ENCODE data around the gene EIF5A. TPM values are rescaled to one million over a fixed set of nuclear protein-coding genes. Genes with fewer than 3 reads are reported as not detected.

Gene EIF5A
- polyA plus RNA-seq, 1 donor (not counting 4 experiments of a cell fraction or from before 2014, with no cell fraction given): 948 TPM

- Histone ChIP-seq H3K4me2 (ENCODE audit: control insufficient read depth, extremely low read depth, insufficient read depth, low read depth, low read length) (peak overlapping the region; percentile 20), H3K4me1 (ENCODE audit: control insufficient read depth, extremely low read depth, insufficient read depth, low read length) (peaks cover 23% of the 10 kb centered on the region), H3K9ac (ENCODE audit: control insufficient read depth, extremely low read depth, insufficient read depth, low read length) (no peak overlapping the region), H3K79me2 (ENCODE audit: control insufficient read depth, insufficient read depth, low read length) (no peaks in the 10 kb centered on the region), H4K20me1 (ENCODE audit: control insufficient read depth, extremely low read depth, insufficient read depth, low read length) (peaks cover 2% of the 10 kb centered on the region), H3K36me3 (ENCODE audit: control insufficient read depth in 2 of 2, extremely low read depth in 1 of 2, insufficient read depth in 2 of 2, low read length in 2 of 2) (no peaks in the 10 kb centered on the region), H3K9me3 (ENCODE audit: control insufficient read depth, low read depth, low read length) (no peaks in the 10 kb centered on the region), H3K27me3 (ENCODE audit: control insufficient read depth, extremely low read depth, insufficient read depth, low read length) (peaks cover 36% of the 10 kb centered on the region), H3K27ac (ENCODE audit: control insufficient read depth, insufficient read depth, low read length) (no peak overlapping the region), H2AFZ (ENCODE audit: control insufficient read depth, low read length) (no peak overlapping the region), H3K9me1 (ENCODE audit: control insufficient read depth, extremely low read depth, insufficient read depth, low read length) (no peaks in the 10 kb centered on the region), H3K4me3 (ENCODE audit: control insufficient read depth in 2 of 3, extremely low read depth in 1 of 3, insufficient read depth in 2 of 3, low read depth in 1 of 3, low read length in 3 of 3) (no peak overlapping the region)
- FAIRE-seq: no peak
- dilution Hi-C loops (cut with MboI; ENCODE audit: extremely low pct_ligation_motif_present, low sequenced_read_pairs): no loop called here
- TF ChIP-seq CTCF (optimal IDR thresholded peaks at IDR 0.05 in 1 of 3, IDR thresholded peaks at IDR 0.05 in 1 of 3, conservative IDR thresholded peaks at IDR 0.05 in 1 of 3; ENCODE audit: extremely low read depth in 1 of 3, insufficient read depth in 2 of 3, low read length in 3 of 3) (no peak), EZH2 (IDR thresholded peaks at IDR 0.05; ENCODE audit: low read length) (no peak)
- no peak for DNase-seq (ENCODE audit: low read depth, low spot score)
These were observed 13.4 kb upstream of the EIF5A start for GRCh38 chr17:7293816-7294613.

- Histone ChIP-seq H3K79me2 (ENCODE audit: control insufficient read depth, insufficient read depth, low read length) (no peaks in the 10 kb centered on the region), H3K27ac (ENCODE audit: control insufficient read depth, insufficient read depth, low read length) (no peak within 1 kb of the TSS), H3K9me1 (ENCODE audit: control insufficient read depth, extremely low read depth, insufficient read depth, low read length) (no peaks in the 10 kb centered on the region), H4K20me1 (ENCODE audit: control insufficient read depth, extremely low read depth, insufficient read depth, low read length) (peaks cover 2% of the 10 kb centered on the region), H3K4me3 (ENCODE audit: control insufficient read depth in 2 of 3, extremely low read depth in 1 of 3, insufficient read depth in 2 of 3, low read depth in 1 of 3, low read length in 3 of 3) (peak within 1 kb of the TSS; percentile 15 to 37 (median 25)), H3K27me3 (ENCODE audit: control insufficient read depth, extremely low read depth, insufficient read depth, low read length) (peaks cover 36% of the 10 kb centered on the region), H3K4me1 (ENCODE audit: control insufficient read depth, extremely low read depth, insufficient read depth, low read length) (peaks cover 23% of the 10 kb centered on the region), H2AFZ (ENCODE audit: control insufficient read depth, low read length) (peak within 1 kb of the TSS; percentile 39), H3K4me2 (ENCODE audit: control insufficient read depth, extremely low read depth, insufficient read depth, low read depth, low read length) (peak within 1 kb of the TSS; percentile 73), H3K9me3 (ENCODE audit: control insufficient read depth, low read depth, low read length) (no peaks in the 10 kb centered on the region), H3K9ac (ENCODE audit: control insufficient read depth, extremely low read depth, insufficient read depth, low read length) (no peak within 1 kb of the TSS), H3K36me3 (ENCODE audit: control insufficient read depth in 2 of 2, extremely low read depth in 1 of 2, insufficient read depth in 2 of 2, low read length in 2 of 2) (no peaks in the 10 kb centered on the region)
- DNase-seq (ENCODE audit: low read depth, low spot score): no peak
- no peak for FAIRE-seq
- dilution Hi-C loops (cut with MboI; ENCODE audit: extremely low pct_ligation_motif_present, low sequenced_read_pairs): no loop called here
- TF ChIP-seq EZH2 (IDR thresholded peaks at IDR 0.05; ENCODE audit: low read length): no peak
- no peak for TF ChIP-seq CTCF (optimal IDR thresholded peaks at IDR 0.05 in 1 of 3, IDR thresholded peaks at IDR 0.05 in 1 of 3, conservative IDR thresholded peaks at IDR 0.05 in 1 of 3; ENCODE audit: extremely low read depth in 1 of 3, insufficient read depth in 2 of 3, low read length in 3 of 3)
These were observed 12.7 kb upstream of the EIF5A start, which contains the start of gene YBX2 for GRCh38 chr17:7294614-7295153. TSS of gene YBX2 (minus strand) at chr17:7294639. CDS start at chr17:7294500, 139 bp downstream.

All from keratinocyte (primary cell).